Neural progenitor cell (in vitro differentiated cells): Measurements from ENCODE around the gene IFNA5.

Source experiments
- EZH2 ChIP-seq: fragments of 200-600 bp; sonication (generic); IDR thresholded peaks from 2 replicates; pipeline ENCODE4 v1.6.1; 2017; ENCODE audit warnings: antibody characterized with exemption, mild to moderate bottlenecking, moderate library complexity
- EZH2phosphoT487 ChIP-seq: fragments of 200-600 bp; sonication (generic); IDR thresholded peaks from 2 replicates; pipeline ENCODE4 v1.6.1; 2017; ENCODE audit warnings: antibody characterized with exemption
- TF ChIP-seq, protein P1 (sequence below): fragments of 200-600 bp; sonication (generic); IDR thresholded peaks from 2 replicates; pipeline ENCODE4 v1.5.1; 2017; ENCODE audit warnings: antibody characterized with exemption, mild to moderate bottlenecking

DNA sequence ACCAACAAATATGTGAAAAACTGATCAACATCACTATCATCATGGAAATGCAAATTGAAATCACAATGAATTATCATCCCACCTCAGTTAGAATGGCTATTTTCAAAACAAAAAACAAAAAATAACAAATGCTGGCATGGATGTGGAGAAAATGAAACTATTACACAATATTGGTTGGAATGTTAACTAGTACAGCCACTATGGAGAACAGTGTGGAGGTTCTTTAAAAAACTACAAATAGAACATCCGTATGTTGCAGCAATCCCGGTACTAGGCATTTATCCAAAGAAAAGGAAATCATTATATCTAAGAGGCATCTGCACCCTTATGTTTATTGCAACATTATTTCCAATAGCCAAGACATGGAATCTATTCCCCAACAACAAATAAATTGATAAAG lies 9.0 kb upstream of the IFNA5 start:
- TF ChIP-seq, protein P1, sequence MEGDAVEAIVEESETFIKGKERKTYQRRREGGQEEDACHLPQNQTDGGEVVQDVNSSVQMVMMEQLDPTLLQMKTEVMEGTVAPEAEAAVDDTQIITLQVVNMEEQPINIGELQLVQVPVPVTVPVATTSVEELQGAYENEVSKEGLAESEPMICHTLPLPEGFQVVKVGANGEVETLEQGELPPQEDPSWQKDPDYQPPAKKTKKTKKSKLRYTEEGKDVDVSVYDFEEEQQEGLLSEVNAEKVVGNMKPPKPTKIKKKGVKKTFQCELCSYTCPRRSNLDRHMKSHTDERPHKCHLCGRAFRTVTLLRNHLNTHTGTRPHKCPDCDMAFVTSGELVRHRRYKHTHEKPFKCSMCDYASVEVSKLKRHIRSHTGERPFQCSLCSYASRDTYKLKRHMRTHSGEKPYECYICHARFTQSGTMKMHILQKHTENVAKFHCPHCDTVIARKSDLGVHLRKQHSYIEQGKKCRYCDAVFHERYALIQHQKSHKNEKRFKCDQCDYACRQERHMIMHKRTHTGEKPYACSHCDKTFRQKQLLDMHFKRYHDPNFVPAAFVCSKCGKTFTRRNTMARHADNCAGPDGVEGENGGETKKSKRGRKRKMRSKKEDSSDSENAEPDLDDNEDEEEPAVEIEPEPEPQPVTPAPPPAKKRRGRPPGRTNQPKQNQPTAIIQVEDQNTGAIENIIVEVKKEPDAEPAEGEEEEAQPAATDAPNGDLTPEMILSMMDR = no peak
- TF ChIP-seq EZH2phosphoT487 = no peak
- no peak for TF ChIP-seq EZH2
